ENCODE data around the gene WNT10A.
"Not testable (repeated sequence)": the region's sequence is repeated elsewhere in the genome, so short reads cannot be mapped to it uniquely, and the experiment has no call there.

Gene WNT10A

DNA sequence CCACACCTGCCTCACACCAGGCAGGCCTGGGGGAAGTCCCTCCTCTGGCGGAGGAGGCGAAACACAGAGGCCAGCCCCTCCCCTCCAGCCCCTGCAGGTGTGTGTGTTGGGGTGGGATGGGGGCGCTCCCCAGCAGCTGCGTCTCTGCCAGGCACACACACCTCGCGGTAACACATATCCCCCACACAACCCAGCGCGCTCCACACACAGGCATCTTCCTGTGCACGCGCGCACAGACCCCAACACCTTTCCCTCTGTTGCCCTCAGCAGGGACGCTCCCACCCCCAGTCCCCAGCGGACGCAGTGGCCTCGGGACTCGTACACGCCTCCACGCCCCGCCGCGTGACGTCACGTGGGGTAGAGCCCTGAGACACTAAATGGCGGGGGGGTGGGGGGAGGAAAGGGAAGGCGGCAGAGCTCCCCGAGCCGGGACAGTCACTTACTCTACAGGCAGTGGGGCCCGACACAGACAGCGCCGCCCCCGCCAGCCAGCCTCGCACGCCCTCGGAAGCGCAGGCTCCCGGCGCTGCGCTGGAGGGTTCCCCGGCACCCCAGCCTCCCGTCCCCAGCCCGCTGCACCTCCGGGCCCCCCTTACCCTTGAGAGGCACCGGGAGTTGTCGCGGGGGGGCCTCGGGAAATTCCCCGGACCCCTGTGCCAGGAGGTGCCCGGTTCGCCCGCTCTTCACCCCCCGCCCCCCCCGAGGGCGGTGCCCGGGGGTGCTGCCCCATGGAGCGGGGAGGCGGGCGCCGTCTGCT lies at the start of gene WNT10A:
WNT10A (plus strand) TSS at position 751 of the 757 bp plus-strand sequence. CDS start 144 bp downstream, outside the sequence.
- no peak for DNase-seq

DNA sequence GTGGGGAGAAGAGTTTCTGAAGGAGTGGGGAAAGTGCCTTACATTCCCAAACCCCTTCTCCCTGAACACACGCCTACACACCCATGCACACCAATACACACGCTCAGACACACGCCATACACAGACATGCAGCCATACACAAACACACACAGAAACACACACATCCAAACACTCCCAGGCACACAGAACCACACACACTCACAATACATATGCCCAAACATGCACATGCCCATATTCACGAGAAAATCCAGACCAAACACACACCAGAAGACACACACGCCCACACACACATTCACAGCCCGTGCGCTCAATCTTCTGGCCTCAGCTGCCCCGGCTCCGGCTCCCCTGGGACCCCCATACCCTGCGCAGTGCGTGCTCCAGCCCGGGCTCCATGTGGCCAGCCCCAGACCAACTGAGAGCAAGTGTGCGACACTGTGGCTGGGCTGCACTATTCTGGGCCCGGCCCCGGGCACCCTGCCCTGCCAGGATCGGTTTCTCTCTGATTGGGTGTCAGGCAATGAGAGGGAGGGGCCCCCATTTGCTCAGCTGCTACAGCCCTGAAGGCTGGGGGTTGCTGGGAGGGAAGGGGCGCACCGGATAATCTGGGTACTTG lies 49.2 kb upstream of the WNT10A start, which contains the start of gene PRKAG3:
PRKAG3 (minus strand) TSS at position 426 of the 613 bp plus-strand sequence.
- DNase-seq, result no peak

- DNase-seq, result no peak
These were observed 48.6 kb upstream of the WNT10A start for GRCh38 chr2:218832081-218832480.

GRCh38 chr2:218832520-218832919 lies 48.1 kb upstream of the WNT10A start:
- no peak for DNase-seq

DNA sequence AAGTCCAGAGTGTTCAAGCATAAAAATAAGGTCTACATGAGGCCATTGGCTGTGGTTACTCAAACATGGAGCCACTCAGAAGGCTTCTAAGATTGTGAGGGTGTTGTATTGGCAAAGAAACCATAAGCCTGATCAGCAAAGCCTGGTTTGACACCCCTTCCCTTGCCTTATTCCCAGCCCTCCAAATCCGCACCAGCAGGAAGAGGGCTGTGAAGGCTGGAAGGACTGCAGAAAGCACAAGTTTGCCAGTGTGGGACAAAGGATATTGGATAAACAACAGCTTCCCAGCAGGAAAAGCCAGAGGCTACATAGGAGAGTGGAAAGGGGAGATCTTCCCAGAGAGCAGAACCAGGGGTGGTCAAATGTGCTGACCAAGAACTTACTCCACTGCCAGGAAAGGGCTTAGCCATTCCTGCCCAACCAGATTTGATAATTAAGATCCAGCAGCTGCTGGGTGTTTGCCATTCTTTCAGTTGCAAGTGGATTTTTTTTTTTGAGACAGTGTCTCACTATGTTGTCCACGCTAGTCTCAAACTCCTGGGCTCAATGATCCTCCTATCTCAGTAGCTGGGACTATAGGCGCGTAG lies 47.5 kb upstream of the WNT10A start:
- DNase-seq, result no peak

- no peak for DNase-seq
These were observed 46.0 kb upstream of the WNT10A start for GRCh38 chr2:218834685-218835084.

GRCh38 chr2:218837495-218837894 lies 43.2 kb upstream of the WNT10A start:
- DNase-seq, result no peak

DNA sequence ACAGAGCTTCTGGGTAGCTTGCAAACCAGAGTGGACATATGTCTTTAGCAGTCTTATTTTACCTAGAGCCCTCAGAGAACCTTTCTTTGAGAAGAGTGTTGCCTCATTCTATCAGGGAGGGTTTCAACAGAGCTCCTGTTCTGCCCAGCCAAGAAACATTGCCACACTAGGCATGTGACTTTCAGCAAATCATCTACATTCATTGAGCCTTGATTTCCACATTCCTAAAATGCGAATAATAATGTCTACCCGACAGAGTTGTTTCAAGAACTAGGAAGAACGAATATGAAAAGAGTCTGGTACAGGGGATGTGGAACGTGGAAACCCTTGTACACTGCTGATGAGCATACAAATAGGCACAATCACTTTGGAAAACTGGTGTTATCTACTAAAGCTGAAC lies 41.2 kb upstream of the WNT10A start:
- no peak for DNase-seq

DNA sequence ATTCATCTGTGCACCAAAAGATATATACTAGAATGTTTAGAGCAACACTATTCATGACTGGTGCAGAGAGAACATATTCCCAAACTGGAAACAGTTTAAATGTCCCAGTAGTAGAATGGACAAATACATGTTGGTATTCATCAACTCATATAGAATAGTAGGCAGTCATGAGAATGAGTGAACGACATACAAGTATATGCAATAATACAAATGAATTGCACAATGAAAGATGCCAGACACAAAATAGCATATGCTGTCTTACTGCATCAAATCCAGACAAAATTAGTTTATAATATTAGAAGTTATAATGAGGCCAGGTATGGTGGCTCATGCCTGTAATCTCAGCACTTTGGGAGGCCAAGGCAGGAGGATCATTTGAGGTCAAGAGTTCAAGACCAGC lies 40.8 kb upstream of the WNT10A start:
- no peak for DNase-seq

GRCh38 chr2:218844334-218844733 lies 36.3 kb upstream of the WNT10A start:
- DNase-seq, result not testable (repeated sequence)

DNA sequence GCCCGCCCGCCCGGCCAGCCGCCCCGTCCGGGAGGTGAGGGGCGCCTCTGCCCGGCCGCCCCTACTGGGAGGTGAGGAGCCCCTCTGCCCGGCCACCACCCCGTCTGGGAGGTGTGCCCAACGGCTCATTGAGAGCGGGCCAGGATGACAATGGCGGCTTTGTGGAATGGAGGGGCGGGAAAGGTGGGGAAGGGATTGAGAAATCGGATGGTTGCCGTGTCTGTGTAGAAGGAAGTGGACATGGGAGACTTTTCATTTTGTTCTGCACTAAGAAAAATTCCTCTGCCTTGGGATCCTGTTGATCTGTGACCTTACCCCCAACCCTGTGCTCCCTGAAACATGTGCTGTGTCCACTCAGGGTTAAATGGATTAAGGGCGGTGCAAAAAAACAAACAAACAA lies 33.7 kb upstream of the WNT10A start:
- DNase-seq, result not testable (repeated sequence)

- DNase-seq, result no peak
These were observed 30.9 kb upstream of the WNT10A start for GRCh38 chr2:218849721-218850120.

- DNase-seq, result no peak
These were observed 29.9 kb upstream of the WNT10A start for GRCh38 chr2:218850796-218851195.

DNA sequence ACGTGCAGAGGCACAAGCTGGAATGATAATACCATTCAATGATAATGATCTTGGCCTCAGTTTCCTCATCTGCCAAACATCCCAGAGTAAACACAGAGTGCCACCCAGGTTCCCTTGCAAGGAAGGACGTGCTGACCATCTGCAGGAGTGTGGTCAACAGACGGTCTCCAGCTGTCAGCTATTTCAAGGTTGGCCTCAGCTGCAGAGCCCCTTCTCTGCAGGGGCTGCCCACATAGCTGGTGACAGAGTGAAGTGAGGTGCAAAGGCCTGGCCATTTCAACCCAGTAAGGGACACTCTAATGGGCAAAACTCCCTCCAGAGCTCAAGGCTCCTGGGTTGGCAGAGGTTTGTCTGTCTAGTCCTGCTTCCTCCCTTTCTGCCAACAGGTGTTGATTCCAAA lies 29.4 kb upstream of the WNT10A start:
- DNase-seq, result no peak

DNA sequence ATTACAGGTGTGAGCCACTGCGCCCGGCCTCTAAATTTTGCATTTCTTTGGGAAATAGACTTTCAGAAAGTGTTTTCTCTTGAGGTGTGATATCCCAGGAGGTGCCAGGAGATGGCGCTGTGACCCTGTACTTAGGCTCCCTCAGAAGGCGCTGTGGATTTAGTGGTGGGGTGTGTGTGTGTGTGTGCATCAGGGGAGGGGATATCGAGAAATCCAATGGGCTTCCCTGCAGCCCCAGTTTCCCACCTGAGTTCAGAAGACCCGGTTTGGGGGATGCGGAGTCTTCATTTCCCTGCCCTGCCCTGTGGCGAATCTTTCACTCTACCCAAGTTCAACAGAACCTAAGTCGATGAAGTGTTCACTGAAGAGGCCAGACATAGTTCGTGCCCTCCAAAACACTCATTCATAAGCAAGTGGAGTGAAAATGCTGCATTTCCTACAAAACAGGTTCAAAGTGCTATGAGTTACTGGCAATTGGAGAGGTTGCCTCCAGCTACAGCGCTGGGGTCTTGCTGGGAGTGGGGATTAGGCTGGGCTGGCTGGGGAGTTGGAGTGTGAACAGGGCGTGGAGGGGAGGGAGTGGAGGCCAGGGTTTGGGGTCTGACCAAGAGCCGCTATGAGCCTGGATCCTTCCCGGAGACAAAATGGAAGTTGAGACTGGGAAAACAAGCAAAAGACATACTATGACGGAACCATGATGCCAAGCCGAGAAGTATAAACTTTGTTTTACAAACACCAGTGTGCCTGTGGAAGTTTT lies 27.6 kb upstream of the WNT10A start:
- no peak for DNase-seq

GRCh38 chr2:218853766-218854165 lies 26.9 kb upstream of the WNT10A start:
- no peak for DNase-seq

DNA sequence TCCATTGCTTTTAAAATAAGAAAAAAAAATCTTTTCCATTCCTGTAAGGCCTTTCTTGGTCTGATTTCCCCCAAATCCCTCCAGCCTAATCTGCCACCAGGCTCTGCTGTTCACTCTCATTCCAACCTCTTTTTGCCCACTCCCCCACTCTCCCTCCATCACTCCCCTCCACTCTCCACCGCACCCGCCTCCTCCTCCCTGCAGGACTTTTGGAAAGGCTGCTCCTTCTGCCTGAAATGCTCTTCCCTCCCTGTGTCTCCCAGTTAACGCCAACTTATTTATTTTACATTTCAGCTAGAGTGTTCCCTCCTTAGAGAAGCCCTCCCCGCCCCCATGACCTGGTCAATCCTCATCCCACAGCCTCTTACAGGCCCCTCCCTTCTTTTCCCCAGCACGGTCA lies 25.8 kb upstream of the WNT10A start:
- no peak for DNase-seq

DNA sequence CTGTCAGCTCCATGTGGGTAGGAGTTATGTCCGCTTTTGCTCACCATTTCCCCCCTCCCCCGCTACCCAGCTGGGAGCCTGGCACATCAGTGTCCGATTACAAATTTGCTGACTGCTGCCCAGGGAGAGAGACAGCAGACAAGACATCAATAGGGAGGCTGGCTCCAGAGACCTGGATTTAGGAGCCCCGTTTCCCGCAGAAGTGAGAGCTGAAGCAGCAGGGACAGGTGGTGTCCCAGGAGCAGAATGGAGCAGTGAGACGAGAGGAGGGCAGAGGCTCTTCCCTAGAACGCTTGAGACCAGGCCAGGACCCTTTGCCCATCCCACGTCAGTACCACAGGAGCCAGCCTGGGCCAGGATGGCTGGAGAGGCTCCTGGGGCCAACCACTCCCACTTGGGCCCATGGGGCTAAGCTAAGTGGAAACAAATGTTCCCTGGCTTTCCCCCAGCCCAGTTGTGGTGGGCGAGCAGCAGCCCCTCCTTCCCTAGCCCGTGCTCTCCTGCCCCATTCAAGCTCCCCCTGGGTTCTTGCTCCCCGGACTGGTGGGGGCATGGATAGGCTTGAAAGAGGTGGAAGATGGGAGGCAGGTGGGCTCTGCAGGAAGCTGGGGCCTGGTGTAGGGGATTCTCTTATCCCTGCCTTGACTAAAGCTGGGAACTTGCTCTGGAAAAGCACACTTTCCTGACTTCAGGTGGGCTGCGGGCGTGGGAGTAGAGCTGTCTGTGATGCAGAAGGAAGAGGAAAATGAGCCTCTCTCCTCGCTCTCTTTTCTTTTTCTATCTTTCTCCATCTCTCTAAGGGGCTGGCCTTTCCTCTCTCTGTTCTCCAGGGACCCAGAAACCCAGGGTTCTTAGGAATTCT lies 25.1 kb upstream of the WNT10A start:
- no peak for DNase-seq

GRCh38 chr2:218856167-218856895 lies 24.3 kb upstream of the WNT10A start:
- no peak for DNase-seq

DNA sequence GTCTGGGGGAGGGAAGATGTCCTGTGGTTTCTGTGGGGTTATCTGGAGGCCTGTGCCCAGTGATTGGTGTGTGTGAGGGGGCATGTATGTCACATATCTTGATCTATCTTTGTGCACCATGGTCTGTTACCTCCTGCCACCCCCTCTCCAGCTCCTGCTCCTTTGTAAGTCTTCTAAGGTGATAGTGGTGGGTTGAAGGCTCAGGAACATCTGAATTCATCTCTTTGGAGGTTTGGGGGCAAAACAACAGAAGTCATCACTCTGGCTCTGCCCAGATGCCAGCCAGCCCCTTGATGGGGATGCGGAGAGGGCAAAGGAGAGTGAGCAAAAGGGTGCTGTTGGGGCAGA lies 23.8 kb upstream of the WNT10A start:
- DNase-seq, result no peak

GRCh38 chr2:218857371-218858137 lies 23.1 kb upstream of the WNT10A start:
- no peak for DNase-seq

All from NCI-H2107 (cell line).